Fibroblast of pulmonary artery (primary cell): ENCODE data around the gene AKAP12.

ENCODE experiments used
- DNase-seq: peaks from one replicate; pipeline ENCODE4 v3.0.0-alpha.2; 2010; ENCODE audit warnings: low read depth
- H3K4me3 ChIP-seq: replicated peaks from 2 replicates; pipeline ENCODE4 v1.5.1; 2011; ENCODE audit warnings: low read depth, mild to moderate bottlenecking, control low read depth, low read length, moderate library complexity
- CTCF ChIP-seq: IDR thresholded peaks from 2 replicates; pipeline ENCODE4 v1.5.1; 2011; ENCODE audit warnings: mild to moderate bottlenecking, control low read depth, low read length, inconsistent platforms; ENCODE audit errors: missing control alignments

AKAP12 gene

GRCh38 chr6:151365233-151365632 lies 125.5 kb downstream of the AKAP12 start:
- no peak overlapping the region for H3K4me3 ChIP-seq
- no peak for DNase-seq
- no peak for TF ChIP-seq CTCF

GRCh38 chr6:151370509-151371078 lies 130.8 kb downstream of the AKAP12 start:
- H3K4me3 ChIP-seq: no peak overlapping the region
- peak; percentile 38 for TF ChIP-seq CTCF
- peak; percentile 43 for DNase-seq

- H3K4me3 ChIP-seq: no peak overlapping the region
- no peak for DNase-seq
- TF ChIP-seq CTCF: no peak
Measured at GRCh38 chr6:151372164-151372563, 132.4 kb downstream of the AKAP12 start.

GRCh38 chr6:151374036-151374683 lies 134.4 kb downstream of the AKAP12 start:
- H3K4me3 ChIP-seq: no peak overlapping the region
- DNase-seq: peak; percentile 26
- TF ChIP-seq CTCF: no peak

GRCh38 chr6:151375833-151376232 lies 136.1 kb downstream of the AKAP12 start:
- no peak for TF ChIP-seq CTCF
- no peak for DNase-seq
- no peak overlapping the region for H3K4me3 ChIP-seq

GRCh38 chr6:151376440-151376839 lies 136.7 kb downstream of the AKAP12 start:
- DNase-seq: no peak
- no peak for TF ChIP-seq CTCF
- H3K4me3 ChIP-seq: no peak overlapping the region

GRCh38 chr6:151377095-151377494 lies 137.3 kb downstream of the AKAP12 start:
- DNase-seq: no peak
- no peak for TF ChIP-seq CTCF
- no peak overlapping the region for H3K4me3 ChIP-seq
